MM.1S (cell line): ENCODE data around the gene ROBO2.

ENCODE experiments used
- DNase-seq: peaks from one replicate; pipeline ENCODE4 v3.0.0-alpha.2; 2015
- H2AFZ ChIP-seq: fragments of 300-600 bp; sonication (generic); 2 replicates; pipeline ENCODE4 v1.6.0; 2016; ENCODE audit warnings: antibody characterized with exemption, low read length
- H3F3A ChIP-seq: fragments of 300-600 bp; sonication (generic); 2 replicates; pipeline ENCODE4 v1.6.1; 2016; ENCODE audit warnings: mild to moderate bottlenecking, antibody characterized with exemption, low read length, moderate library complexity, mixed read lengths; ENCODE audit not compliant: insufficient read depth
- H3K27ac ChIP-seq: fragments of 300-600 bp; sonication (generic); 2 replicates; pipeline ENCODE4 v1.5.1; 2016; ENCODE audit warnings: mild to moderate bottlenecking, low read length
- H3K27me3 ChIP-seq: fragments of 300-600 bp; sonication (generic); replicated peaks from 2 replicates; pipeline ENCODE4 v1.6.0; 2016; ENCODE audit warnings: low read length; ENCODE audit not compliant: insufficient read depth
- H3K36me3 ChIP-seq: fragments of 300-600 bp; sonication (generic); replicated peaks from 2 replicates; pipeline ENCODE4 v1.6.1; 2016; ENCODE audit warnings: mild to moderate bottlenecking, low read length, mixed read lengths; ENCODE audit not compliant: insufficient read depth
- H3K4me1 ChIP-seq: fragments of 300-600 bp; sonication (generic); 2 replicates; pipeline ENCODE4 v1.6.1; 2016; ENCODE audit warnings: low read length, mixed read lengths
- H3K4me2 ChIP-seq: fragments of 300-600 bp; sonication (generic); 2 replicates; pipeline ENCODE4 v1.6.0; 2016; ENCODE audit warnings: low read depth, low read length
- H3K4me3 ChIP-seq: fragments of 300-600 bp; sonication (generic); 2 replicates; pipeline ENCODE4 v1.5.1; 2016; ENCODE audit warnings: low read length, mixed read lengths
- H3K79me2 ChIP-seq: fragments of 300-600 bp; sonication (generic); 2 replicates; pipeline ENCODE4 v1.6.1; 2016; ENCODE audit warnings: mixed run types, low read length, mixed read lengths
- H3K9ac ChIP-seq: fragments of 300-600 bp; sonication (generic); 2 replicates; pipeline ENCODE4 v1.6.1; 2016; ENCODE audit warnings: low read length, mixed read lengths
- H3K9me2 ChIP-seq: fragments of 300-600 bp; sonication (generic); replicated peaks from 2 replicates; pipeline ENCODE4 v1.6.1; 2016; ENCODE audit warnings: mild to moderate bottlenecking, low read length, mixed read lengths; ENCODE audit not compliant: insufficient read depth
- H3K9me3 ChIP-seq: fragments of 300-600 bp; sonication (generic); replicated peaks from 2 replicates; pipeline ENCODE4 v1.6.1; 2016; ENCODE audit warnings: mild to moderate bottlenecking, low read length, mixed read lengths; ENCODE audit not compliant: insufficient read depth
- H4K20me1 ChIP-seq: fragments of 300-600 bp; sonication (generic); 2 replicates; pipeline ENCODE4 v1.6.1; 2016; ENCODE audit warnings: mild to moderate bottlenecking, low read length, moderate library complexity, mixed read lengths; ENCODE audit not compliant: insufficient read depth
- EZH2 ChIP-seq: fragments of 300-600 bp; sonication (generic); optimal IDR thresholded peaks from 2 replicates; pipeline ENCODE3; 2017; ENCODE audit warnings: low read depth, mild to moderate bottlenecking, antibody characterized with exemption, low read length, mixed read lengths
- EZH2phosphoT487 ChIP-seq: fragments of 300-600 bp; sonication (generic); IDR thresholded peaks from 2 replicates; pipeline ENCODE4 v1.6.1; 2018; ENCODE audit warnings: antibody characterized with exemption, low read length
- TF ChIP-seq, protein P1 (sequence below): fragments of 300-600 bp; sonication (generic); IDR thresholded peaks from 2 replicates; pipeline ENCODE4 v1.5.1; 2016; ENCODE audit warnings: antibody characterized with exemption, low read length, mixed read lengths

ROBO2 gene

GRCh38 chr3:77590191-77590590 is 550.3 kb downstream of the ROBO2 start:
- no peak overlapping the region for H3K9ac ChIP-seq
- H2AFZ ChIP-seq = no peak overlapping the region
- no peaks in the 10 kb centered on the region for H3K36me3 ChIP-seq
- H3K4me3 ChIP-seq = no peak overlapping the region
- no peaks in the 10 kb centered on the region for H4K20me1 ChIP-seq
- H3K9me2 ChIP-seq = no peaks in the 10 kb centered on the region
- no peaks in the 10 kb centered on the region for H3K27me3 ChIP-seq
- no peaks in the 10 kb centered on the region for H3K79me2 ChIP-seq
- DNase-seq = no peak
- no peaks in the 10 kb centered on the region for H3F3A ChIP-seq
- no peak overlapping the region for H3K27ac ChIP-seq
- H3K4me2 ChIP-seq = no peak overlapping the region
- no peaks in the 10 kb centered on the region for H3K4me1 ChIP-seq
- TF ChIP-seq, protein P1, sequence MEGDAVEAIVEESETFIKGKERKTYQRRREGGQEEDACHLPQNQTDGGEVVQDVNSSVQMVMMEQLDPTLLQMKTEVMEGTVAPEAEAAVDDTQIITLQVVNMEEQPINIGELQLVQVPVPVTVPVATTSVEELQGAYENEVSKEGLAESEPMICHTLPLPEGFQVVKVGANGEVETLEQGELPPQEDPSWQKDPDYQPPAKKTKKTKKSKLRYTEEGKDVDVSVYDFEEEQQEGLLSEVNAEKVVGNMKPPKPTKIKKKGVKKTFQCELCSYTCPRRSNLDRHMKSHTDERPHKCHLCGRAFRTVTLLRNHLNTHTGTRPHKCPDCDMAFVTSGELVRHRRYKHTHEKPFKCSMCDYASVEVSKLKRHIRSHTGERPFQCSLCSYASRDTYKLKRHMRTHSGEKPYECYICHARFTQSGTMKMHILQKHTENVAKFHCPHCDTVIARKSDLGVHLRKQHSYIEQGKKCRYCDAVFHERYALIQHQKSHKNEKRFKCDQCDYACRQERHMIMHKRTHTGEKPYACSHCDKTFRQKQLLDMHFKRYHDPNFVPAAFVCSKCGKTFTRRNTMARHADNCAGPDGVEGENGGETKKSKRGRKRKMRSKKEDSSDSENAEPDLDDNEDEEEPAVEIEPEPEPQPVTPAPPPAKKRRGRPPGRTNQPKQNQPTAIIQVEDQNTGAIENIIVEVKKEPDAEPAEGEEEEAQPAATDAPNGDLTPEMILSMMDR = no peak
- TF ChIP-seq EZH2phosphoT487 (no peak), EZH2 (no peak)
- H3K9me3 ChIP-seq = no peaks in the 10 kb centered on the region

DNA sequence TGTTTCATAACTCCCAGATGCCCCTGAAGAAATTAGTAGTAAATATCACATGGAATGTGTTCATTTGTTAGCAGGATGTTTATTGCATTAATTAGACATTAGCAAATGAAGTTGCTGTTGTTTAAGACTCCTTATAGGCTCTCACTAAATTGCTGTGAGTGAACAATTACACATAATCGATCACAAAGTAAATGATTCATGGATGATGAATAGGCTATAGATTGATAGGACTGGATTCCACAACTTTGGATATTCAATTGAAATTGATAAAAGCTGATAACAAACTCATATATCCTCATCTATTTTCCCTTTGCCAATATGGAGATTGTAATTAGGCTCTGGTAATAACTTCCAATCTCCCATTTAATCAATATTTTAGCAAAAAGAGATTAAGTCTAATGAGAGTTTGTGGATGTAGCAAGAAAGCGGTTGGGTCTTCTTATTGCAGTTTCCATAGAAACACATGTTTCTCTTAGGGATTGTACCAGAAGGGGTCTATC is 555.5 kb downstream of the ROBO2 start:
- H3K9me3 ChIP-seq = no peaks in the 10 kb centered on the region
- H3K27ac ChIP-seq = no peak overlapping the region
- TF ChIP-seq EZH2 = no peak
- TF ChIP-seq, protein P1 = no peak
- TF ChIP-seq EZH2phosphoT487 = no peak

DNA sequence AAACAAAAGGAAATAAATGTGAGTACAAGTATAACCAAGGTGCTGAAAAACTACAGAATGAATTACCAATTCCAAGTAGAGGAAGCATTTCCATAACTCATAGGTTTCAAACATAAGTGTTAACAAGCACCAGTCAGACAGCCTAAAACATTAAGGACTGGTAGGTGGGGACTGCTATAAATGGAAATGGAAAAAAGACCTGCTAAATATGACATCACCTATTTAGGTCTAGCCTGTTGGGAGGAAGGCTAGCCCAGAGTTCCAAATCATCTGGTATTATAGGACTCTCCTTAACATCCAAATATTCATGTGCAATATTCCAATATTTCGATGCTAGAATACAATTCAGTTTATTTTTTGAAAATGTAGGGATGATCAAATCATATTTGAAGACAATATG is 560.0 kb downstream of the ROBO2 start:
- Histone ChIP-seq H3K9me3 (no peaks in the 10 kb centered on the region), H3K27ac (no peak overlapping the region), H3F3A (no peaks in the 10 kb centered on the region), H3K36me3 (no peaks in the 10 kb centered on the region), H3K9me2 (no peaks in the 10 kb centered on the region), H3K4me2 (no peak overlapping the region), H4K20me1 (no peaks in the 10 kb centered on the region), H3K27me3 (no peaks in the 10 kb centered on the region), H3K9ac (no peak overlapping the region), H3K4me1 (peaks cover 10% of the 10 kb centered on the region), H3K4me3 (no peak overlapping the region), H2AFZ (no peak overlapping the region), H3K79me2 (no peaks in the 10 kb centered on the region)
- DNase-seq = no peak
- no peak for TF ChIP-seq EZH2
- no peak for TF ChIP-seq EZH2phosphoT487
- TF ChIP-seq, protein P1 = no peak

More for the DNA sequence above, 555.5 kb downstream of the ROBO2 start:
- Histone ChIP-seq H3K9me2 (no peaks in the 10 kb centered on the region), H4K20me1 (no peaks in the 10 kb centered on the region), H3K4me1 (no peaks in the 10 kb centered on the region), H3K9ac (no peak overlapping the region), H3K36me3 (no peaks in the 10 kb centered on the region), H2AFZ (no peak overlapping the region), H3K79me2 (no peaks in the 10 kb centered on the region), H3K4me3 (no peak overlapping the region), H3F3A (no peaks in the 10 kb centered on the region), H3K27me3 (no peaks in the 10 kb centered on the region), H3K4me2 (no peak overlapping the region)
- DNase-seq = no peak
